Endometrium (tissue), 2 donors: ENCODE measurements around the gene ZNF771.

ENCODE experiments used
- FAIRE-seq: peaks from 2 replicates; lab custom pipeline; 2012; peaks lifted over from hg19 to GRCh38; lab: Jason Lieb, UNC
- donor health status: control.
- donor health status: control.

ZNF771 gene

DNA sequence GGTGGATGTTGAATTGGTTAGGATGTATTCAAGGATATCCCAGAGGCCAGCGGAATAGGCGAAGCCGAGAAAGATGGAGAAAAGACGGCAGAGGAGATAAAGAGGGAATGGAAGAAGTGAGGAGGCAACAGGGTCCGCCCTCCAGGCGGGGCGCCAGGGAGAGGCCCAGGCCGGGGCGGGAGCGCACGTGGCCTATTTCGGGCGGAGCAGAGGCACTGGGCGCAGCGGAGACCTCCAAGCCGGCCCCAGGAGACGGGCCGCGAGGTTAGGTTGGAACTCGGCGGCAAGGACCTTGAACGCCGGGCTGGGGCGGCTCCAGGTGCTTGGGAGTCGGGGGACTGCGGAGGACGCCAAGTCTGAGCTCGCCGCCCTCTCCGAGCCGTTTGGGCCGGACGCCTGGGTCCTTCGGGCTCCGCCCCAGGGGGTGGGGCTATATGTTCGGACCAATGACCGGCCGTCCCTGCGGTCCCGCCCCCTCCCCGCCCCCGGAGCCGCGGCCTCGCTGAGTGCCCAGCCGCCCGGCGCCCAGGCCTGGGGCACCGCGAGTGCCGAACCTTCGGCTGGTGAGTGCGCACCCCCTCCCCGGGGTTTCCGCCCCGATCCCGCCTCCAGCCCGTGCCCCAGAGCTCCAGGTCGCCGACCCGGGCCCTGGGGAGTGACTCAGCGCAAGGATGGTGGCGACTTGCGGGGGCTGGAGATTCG is at the start of gene ZNF771:
Gene ZNF771 (plus strand): TSS at position 505 of the 702 bp plus-strand sequence. CDS start 448 bp downstream, outside the sequence.
- no peak for FAIRE-seq

DNA sequence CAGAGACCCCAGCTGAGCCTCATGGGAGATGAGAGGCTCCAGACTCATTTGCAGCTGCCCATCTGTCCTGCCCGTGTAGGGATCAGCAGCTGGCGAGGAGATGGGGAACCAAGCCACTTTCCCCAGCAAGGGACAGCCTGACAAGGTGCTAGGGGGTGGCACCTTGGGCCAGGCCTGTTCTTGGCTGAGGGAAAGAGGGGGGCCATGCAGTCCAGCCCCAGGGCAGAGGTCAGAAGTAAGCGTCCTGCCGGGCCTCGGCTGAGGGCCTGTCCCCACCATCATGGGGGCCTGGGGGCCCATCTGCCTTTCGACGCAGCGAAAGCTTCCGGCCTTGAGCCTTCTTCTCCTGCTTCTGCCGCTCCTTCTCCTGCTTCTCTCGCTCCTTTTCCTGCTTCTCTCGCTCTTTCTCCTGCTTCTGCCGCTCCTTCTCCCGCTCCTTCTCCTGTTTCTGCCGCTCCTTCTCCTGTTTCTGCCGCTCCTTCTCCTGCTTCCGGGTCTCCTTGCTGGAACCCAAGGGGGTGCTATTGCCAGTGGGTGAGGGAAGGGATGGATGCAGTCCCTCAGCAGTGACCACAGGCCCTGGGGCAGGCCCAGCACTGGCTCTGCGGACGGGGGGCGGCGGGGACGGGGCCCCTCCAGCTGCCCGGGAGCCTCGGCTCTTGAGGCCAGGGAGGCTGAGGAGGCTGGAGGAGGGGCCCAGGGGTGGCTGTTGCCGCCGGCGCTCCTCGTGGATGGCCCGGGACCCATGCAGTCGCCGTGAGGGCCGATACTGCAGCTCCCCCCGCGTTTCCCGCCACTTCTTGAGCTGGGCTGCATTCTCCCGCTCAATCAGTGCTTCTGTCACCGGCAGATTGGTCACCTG is 49.5 kb upstream of the ZNF771 start:
- FAIRE-seq, result no peak

- no peak for FAIRE-seq
These were observed 48.8 kb upstream of the ZNF771 start for GRCh38 chr16:30358577-30358936.

- no peak for FAIRE-seq
These were observed 48.2 kb upstream of the ZNF771 start for GRCh38 chr16:30358990-30359870.

DNA sequence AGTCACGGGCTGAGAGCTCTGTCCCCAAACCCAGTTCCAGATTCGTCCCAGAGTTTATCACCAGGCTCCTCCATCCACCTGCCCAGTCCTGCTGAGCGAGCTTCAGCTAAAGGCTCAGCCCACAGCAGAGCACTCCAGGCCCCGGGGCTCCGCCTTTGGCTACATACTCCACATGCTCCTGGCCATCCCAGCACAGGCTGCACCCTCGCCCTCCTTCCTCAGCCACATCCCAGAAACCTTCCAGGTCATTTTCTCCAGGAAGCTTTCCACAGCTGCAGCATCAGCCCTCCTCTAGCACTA is 47.6 kb upstream of the ZNF771 start:
- FAIRE-seq, result no peak

DNA sequence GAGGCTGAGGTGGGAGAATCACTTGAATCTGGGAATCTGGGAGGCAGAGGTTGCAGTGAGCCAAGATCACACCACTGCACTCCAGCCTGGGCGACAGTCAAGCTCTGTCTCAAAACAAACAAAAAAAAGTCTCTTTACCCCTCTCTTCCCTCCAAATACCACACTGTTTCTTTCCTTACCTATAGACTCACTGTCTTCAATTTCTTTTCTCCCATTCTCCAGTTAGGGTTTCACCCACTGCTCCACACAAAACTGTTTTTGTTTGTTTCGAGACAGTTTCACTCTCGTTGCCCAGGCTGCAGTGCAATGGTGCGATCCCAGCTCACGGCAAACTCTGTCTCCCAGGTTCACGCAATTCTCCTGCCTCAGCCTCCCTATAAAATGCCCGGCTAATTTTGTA is 46.2 kb upstream of the ZNF771 start:
- FAIRE-seq, result no peak

DNA sequence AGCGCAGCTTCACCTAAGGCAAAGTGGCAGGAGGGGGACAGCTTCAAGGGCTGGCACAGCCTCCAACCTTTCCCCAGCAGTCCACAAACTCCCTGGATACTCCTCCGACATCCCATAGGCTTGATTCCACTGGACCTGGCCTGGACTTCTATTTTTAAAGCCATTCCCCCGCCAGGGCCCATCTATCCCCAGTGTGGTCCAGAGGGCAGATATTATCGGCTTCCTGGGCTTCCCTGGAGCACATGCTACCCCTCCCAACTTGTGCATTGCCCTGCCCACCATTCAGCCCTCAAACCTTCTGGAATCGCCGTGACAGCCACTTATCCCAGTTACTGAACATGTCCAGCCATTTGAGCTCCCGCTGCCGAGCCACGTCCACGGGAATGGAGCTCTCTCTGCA is 42.2 kb upstream of the ZNF771 start:
- no peak for FAIRE-seq

DNA sequence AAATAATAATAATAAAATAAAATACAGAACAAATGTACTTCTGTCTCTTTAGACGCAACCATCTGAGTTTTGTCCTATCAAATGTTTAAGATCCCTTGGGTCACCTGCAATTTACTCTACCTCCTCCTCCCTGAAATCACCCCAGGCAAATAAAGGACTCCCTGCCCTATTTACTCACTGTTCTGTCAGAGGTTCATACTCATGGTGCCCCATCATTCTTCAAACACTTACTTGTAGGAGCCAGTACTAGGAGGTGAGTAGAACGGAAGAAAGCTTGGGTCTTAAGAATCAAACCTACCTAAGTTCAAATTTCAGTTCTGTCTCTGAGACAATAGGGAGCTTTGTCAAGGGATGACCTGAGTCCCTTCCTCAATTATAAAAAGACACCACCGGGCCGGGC is 40.9 kb upstream of the ZNF771 start:
- FAIRE-seq, result no peak

- FAIRE-seq, result no peak
These were observed 39.9 kb upstream of the ZNF771 start for GRCh38 chr16:30367349-30368009.

DNA sequence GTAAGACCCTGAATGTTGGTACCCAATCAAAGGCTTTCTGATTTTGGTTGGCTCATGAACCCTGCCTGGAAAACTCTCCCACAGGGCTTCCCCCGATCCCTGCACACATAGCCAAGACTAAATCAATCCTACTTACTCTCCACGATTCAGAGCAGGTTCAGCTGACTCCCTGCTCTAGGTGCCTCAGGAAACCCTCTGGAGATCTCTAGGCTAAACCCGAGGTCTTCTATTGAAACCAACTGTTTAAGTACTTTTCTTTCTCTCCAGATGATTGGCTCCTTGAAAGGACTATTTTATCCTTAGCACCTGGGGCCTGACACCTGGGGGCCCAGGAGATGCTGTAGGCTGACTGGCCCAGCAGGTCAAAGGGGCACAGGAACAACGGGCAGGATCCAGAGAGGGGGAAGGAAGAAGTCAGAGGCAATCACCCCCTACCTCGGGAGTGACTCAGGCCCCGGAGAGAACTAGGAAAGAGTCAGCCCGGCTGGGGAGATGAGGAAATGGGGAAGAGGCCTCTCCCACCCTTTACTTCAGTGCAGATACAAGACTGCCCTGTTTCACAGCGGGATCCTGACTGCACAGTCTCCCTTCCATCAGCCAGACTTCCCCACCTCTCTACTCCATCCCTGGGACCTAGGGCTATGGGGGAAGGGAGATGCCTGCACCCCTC is 39.1 kb upstream of the ZNF771 start:
- FAIRE-seq, result no peak

DNA sequence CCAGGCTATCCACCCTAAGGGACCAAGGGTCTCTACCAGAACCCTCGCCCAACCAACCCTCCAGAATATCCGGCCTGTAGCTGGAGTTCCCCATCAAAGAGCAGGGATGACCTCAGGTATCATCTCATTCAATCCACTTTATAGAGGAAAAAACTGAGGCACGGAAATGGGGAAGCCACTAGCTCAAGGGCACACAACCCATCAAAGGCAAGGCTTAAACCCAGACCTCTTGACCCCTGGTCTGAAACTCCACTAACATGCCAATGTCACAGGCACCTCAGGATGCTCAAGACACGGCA is 38.7 kb upstream of the ZNF771 start:
- FAIRE-seq, result no peak

DNA sequence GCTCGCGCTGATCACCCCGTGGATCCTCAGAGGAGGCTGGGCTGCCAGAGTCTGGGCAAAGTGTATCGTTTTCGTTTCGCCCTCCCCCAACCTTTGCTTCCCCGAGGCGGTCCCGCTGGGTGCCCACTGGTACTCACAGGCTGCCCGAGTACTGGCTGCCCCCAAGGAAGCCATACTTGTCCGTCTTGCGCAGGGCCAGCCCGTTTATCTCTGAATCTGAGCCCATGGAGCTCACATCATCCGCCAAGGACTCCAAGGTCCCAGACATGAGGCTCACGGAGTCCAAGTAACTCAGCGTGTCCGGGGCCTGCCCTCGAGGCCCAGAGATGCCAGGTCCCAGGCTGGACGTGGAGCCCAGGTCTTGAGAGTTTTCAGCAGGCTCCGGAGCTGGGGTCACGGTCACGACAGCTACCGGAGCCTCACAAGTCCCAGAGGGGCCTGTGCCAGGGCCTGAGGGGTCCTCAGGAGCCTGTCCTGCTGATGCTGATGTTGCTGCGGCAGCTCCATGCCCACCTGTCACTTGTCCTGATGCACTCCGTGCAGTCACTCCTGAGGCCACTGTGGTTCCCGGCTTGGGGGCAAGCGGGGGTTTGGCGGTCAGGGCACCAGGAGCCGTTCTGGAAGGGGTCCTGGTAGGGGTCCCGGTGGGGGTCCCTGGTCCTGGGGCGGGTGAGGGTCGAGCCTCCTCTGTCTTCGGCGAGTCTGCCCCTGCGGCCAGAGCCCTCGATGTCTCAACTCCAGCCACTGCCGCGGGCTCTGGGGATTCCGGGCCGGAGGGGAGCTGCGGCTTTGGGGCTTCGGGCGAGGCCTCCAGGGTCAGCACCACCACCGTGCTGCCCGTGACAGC is 38.1 kb upstream of the ZNF771 start:
- no peak for FAIRE-seq

- no peak for FAIRE-seq
These were observed 37.4 kb upstream of the ZNF771 start for GRCh38 chr16:30369938-30370455.

GRCh38 chr16:30370456-30371247 is 36.8 kb upstream of the ZNF771 start, which contains the start of gene TBC1D10B:
Gene TBC1D10B (minus strand): TSS chr16:30370494. CDS start chr16:30370183, 311 bp downstream.
- peak; percentile 100 for FAIRE-seq

DNA sequence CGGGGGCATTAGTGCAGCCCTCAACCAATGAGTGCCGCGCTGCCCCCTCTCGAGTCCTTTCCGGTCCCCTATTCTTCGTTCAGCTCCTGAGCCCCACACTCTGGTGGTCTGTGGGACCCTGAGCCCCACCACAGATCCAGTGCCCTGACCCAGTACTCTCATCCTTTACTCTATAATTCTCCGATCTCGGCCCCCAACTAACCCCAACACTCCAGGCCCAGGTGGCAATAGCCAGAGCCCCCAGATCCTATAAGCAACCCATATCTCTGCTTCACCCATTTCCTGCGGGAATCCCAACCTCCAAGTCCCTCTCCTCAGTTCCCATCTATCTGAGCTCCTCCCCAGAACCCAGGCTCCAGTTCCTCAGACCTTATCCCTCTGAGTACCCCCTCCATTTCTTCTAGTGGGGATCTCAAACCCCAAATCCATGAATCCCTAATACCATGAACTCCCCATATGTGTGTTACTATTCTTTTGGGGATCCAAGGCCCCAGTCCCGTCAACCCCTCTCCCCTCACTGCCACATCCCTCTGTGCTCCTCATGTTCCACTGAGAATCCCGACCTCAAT is 36.1 kb upstream of the ZNF771 start:
- FAIRE-seq, result no peak

DNA sequence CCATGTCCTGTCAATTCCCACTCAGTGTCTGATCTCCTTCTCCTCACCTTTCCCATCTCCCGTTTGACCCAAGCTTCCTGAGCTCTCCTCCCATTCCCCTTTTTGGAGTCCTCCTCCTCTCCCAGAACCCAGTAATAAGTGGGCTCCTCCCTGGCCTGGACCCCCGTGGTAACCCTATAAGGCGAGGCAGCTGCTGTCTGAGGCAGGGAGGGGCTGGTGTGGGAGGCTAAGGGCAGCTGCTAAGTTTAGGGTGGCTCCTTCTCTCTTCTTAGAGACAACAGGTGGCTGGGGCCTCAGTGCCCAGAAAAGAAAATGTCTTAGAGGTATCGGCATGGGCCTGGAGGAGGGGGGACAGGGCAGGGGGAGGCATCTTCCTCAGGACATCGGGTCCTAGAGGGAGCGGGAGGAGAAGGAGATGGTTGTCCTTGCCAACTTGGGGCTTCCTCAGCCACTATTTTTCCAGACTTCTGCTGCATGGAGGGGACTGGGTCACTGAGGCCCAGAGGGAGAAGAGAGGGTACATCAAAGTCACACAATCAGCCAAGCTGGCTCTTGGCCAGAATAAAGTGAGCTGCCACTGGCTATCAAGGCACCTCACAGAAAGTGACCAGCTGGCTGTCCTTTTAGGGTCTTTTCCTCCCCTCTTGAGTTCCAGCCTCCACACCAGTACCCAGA is 35.2 kb upstream of the ZNF771 start:
- no peak for FAIRE-seq

DNA sequence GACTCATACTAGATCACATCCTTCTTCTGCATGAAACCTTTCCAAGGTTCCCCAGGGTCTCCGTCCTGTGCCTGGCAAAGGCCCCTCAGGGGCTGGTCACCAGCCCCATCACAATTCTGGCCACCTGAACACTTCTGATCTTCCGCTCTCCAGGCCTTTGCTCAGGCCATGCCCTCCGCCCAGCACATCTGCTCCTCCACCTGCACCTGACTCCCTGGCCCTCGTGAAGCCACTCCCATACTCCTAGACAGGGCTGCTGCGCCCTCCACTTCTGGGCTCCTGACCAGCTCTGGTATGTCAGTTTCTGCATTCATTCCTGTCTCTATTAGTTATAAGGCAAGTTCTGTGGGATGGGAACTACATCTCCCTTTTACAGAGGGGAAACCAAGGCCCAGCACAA is 34.7 kb upstream of the ZNF771 start:
- FAIRE-seq, result no peak

- no peak for FAIRE-seq
These were observed 32.9 kb upstream of the ZNF771 start, which contains the start of gene MYL11 for GRCh38 chr16:30374538-30374937. Gene MYL11 (plus strand): TSS chr16:30374802. CDS start chr16:30374858, 56 bp downstream.

- no peak for FAIRE-seq
These were observed 31.5 kb upstream of the ZNF771 start for GRCh38 chr16:30375864-30376263.
